T47D (cell line): Measurements from ENCODE around the gene ATP6V1G2.
"Not testable (repeated sequence)": the region's sequence is repeated elsewhere in the genome, so short reads cannot be mapped to it uniquely, and the experiment has no call there.

Experiments
- DNase-seq, 2 experiments: peaks; one replicate each; pipeline versions ENCODE4 v3.0.0 to v3.0.0-alpha.2; 2011 to 2012; ENCODE audit warnings: low read depth in 1 of 2, low spot score in 1 of 2
- JUND ChIP-seq: IDR thresholded peaks from 2 replicates; pipeline ENCODE4 v1.6.1; 2012; ENCODE audit warnings: low read depth
- in situ Hi-C: cut with HindIII; loops from 2 replicates; pipeline ENCODE4 v1.10.0; 2016; ENCODE audit warnings: low sequenced_read_pairs, low pct_unique_long_range_greater_than_20kb

The ATP6V1G2 gene

DNA sequence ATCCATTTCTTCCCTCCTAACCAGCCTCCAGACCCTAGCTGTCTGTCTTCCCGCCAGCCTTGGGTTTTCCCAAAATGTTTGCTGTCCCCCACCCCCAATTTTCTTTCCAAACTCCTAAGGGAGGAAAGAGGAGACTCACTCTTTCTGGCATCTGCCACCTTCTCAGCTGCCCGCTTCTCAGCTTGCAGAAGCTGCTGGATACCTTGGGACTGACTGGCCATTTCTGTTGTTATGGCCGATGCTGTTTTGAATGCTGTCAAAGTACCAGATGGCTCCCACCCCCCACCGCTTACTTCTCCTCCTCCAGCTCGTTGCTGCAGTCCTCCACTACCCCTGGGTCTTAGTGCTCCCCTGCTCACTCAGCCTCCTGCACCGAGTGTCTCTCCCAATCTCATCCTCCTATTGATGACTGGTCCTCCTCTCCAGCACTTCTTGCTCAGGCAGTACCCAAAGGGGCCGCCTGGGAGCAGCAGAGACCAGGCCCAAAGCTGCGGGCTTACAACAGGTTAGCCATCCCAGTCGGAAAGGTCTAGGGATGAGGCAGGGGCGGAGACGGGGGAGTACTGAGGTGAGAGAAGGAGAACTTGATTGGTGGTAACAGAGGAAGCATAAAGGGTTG, at the start of gene ATP6V1G2:
ATP6V1G2 (minus strand) TSS at position 270 of the 619 bp plus-strand sequence; CDS start at position 221, 49 bp downstream.
- TF ChIP-seq JUND = no peak
- in situ Hi-C loops = no loop called here
- peak; percentile 50 to 96 for DNase-seq

- TF ChIP-seq JUND = no peak
- in situ Hi-C loops = no loop called here
- DNase-seq = no peak
Measured at GRCh38 chr6:31592396-31592771, 46.0 kb upstream of the ATP6V1G2 start.

DNA sequence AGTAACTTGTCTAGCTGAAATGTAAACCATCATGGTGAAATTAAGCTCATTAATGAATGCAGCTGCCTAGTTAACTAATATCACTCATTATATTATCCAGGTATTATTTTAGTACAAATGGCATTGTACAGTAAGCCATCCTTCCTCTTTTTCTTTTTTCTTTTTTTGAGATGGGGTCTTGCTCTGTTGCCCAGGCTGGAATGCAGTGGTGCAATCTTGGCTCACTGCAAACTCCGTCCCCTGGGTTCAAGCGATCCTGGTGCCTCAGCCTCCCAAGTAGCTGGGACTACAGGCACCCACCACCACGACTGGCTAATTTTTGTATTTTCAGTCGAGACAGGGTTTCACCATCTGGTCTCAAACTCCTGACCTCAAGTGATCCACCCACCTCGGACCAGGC, 44.3 kb upstream of the ATP6V1G2 start:
- in situ Hi-C loops, DNase-seq: not testable (repeated sequence)

DNA sequence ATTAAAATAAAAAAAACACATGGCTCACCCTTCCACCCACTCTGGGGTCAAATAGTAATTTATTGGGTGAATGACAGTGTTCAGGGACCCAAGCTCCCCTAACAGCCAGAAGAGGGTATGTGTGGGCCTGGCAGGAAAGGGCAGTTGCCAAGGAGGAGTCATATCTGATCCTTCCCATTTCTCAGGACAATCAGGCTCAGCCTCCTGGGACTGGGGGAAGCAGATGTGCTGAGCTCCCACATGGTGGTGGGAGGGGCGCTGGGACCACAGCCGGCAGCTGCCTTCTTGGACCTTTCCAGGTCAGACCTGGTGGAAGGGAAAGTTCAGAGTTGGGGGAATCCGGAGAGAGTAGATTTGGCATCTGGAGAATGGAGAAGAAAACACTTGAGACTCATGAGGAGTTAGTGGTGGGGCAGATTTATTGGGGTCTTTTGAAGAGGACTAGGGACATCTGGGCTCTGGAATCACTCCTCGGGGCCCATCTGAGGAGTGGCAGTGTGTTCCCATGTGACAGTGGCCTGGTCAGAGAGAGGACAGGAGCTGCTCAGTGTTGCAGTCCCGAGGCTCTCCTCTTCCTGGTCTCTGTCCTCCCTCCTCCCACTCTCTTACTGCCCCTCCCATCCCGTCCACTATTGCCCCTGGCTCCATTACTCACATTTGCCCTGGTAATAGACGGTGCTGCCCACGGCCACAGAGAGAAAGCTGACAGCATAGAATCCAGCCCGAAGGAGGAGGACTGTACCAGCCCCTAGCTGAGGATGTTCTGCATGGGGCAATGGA, 42.7 kb upstream of the ATP6V1G2 start:
- DNase-seq = no peak
- TF ChIP-seq JUND = no peak
- in situ Hi-C loops = no loop called here

DNA sequence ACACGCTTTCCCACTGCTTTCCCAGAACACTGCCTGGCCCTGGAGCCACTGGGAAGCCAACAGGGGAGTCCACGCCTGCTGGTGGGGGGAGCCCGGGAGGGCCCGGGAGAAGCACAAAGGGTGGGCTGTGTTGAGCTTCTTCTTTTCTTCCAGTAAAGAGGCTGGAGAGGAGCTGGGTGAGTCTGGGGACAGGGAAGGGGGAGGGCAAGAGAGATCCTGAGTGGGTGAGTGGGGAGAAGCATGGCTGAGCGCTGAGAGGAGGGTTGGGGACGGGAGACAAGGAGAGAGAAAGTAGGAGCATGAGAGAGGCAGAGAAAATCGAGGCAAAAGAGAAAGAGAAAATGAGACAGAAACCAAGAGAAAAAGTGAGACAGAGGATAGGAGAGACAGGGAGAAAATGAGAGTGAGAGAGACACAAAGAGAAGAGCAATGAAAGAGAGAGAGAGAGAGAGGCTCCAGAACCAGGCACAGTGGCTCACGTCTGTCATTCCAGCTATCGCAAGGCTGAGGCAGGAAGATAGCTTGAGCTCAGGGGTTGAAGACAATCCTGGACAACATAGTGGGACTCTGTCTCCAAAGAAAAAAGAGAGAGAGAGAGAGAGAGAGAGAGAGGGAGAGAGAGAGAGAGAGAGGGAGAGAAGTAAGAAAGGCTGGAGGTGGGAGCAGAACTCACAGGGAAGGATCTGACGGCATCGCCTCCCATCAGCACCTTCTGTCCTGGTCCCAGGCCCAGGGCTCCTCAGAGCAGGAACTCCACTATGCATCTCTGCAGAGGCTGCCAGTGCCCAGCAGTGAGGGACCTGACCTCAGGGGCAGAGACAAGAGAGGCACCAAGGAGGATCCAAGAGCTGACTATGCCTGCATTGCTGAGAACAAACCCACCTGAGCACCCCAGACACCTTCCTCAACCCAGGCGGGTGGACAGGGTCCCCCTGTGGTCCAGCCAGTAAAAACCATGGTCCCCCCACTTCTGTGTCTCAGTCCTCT, 41.7 kb upstream of the ATP6V1G2 start:
- in situ Hi-C loops = no loop called here
- no peak for DNase-seq
- no peak for TF ChIP-seq JUND

GRCh38 chr6:31586599-31587281, 40.3 kb upstream of the ATP6V1G2 start:
- DNase-seq = no peak
- TF ChIP-seq JUND = no peak
- in situ Hi-C loops = no loop called here

DNA sequence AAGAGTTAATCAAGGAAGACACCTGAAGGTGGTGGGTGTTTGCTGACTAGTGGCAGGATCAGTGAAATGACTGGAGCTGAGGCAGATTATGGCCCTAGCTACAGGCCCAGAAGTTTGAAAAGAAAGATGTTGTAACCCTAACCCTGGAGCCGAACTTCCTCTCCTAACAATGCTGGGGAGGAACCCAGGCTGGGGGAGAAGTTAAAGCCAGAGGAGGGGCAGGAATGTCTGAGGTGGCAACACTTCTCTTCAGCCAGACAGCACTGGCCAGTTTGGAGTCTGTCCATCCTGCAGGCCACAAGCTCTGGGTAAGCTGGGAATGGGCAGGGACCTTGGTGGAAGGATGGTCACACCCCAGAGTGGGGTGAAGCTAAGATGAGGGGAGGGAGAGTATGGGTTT, 39.6 kb upstream of the ATP6V1G2 start, which contains the start of gene LST1:
LST1 (plus strand) TSS at position 270 of the 400 bp plus-strand sequence. CDS start 1,023 bp downstream, outside the sequence.
- in situ Hi-C loops = no loop called here
- DNase-seq = no peak
- TF ChIP-seq JUND = no peak

GRCh38 chr6:31585491-31585890, 39.1 kb upstream of the ATP6V1G2 start:
- no peak for TF ChIP-seq JUND
- in situ Hi-C loops = no loop called here
- peak in 1 of 2 experiments; percentile 37 for DNase-seq

DNA sequence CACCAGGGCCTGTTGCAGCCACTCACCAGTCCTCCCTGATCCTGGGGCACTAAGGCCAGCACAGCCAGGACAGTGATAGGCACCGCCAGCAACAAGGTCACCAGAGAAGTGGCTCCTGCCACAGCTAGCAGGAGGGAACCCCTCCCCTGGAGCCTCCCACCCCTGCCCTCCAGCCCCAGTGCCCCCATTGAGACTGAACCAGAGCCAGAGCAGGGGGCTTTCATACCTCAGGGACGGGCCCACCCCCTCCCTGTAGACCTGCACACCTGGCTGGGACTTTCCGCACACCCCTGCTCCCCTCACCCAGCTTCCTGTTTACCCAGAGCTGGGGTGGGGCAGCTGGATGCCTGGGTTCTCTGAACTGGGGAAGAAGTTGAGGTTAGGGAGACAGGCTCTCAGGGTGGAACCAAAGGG, 35.8 kb upstream of the ATP6V1G2 start, which contains the start of gene LTB:
LTB (minus strand) TSS at position 195 of the 414 bp plus-strand sequence; CDS start at position 188, 7 bp downstream.
- TF ChIP-seq JUND = no peak
- in situ Hi-C loops = no loop called here
- DNase-seq = no peak

DNA sequence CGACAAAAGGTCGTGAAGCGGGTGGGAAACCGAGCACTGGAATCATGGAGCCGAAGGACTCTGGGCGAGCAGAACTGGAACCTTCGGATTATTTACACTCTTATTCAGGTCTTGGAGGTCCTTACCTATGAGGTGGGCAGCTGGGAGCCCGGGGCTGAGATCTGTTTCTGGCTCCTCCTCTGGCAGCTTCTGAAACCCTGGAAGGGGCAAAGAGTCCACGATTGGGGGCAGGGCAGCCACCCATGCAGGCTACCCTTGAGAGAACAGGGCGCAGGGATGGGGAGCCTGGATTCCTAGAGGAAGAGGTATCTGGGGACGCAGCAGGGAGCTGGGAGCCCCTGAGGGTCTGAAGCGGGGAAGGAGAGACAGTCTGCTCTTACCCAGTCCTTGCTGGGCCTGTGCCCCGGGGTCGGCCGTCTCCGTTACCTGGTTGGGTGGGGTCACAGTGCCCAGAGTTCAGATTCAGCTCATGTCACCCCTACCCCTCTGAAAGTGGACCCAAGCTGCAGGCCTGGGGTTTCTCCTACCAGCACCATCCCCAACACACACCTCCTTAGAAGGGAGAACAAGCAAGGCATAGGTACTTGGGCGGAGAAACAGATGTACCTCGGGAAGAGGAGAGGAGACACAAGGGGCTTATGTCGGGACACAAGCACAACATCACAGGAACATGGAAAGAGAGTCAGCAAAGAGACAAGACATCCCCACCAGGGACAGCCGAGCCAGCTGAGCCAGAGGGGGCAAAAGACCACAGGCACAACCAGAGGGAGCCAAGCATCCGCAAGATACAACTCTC, 35.2 kb upstream of the ATP6V1G2 start:
- in situ Hi-C loops = no loop called here
- no peak for DNase-seq
- TF ChIP-seq JUND = no peak

DNA sequence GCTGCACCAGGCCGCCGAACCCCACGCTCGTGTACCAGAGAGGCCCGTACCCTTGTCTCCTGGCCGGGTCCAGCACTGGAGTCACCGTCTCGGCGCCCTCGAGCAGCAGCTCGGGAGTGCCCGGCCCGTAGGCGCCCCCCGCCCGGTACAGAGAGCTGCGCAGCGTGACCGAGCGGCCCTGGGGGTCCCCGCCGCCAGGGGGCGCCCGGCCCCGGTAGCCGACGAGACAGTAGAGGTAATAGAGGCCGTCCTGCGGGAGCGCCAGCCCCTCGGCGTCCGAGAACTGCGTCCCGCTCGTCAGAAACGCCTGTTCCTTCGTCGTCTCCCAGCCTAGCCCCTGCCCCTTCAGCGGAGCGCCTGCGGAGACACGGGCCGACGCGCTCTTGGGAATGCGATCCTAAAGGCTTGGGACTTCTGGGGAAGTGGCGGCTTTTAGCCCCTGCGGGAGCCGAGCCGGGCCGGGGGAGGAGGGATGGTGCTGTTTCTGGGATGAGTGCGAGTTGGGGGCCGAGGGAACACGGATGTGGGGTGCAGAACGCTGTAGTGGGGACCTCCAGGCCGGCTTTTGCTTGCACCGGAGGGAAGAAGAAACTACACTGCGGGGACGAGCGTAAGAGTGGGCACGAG, 34.5 kb upstream of the ATP6V1G2 start:
- in situ Hi-C loops = no loop called here
- DNase-seq = peak; percentile 79 to 85
- no peak for TF ChIP-seq JUND
